Esophagus squamous epithelium (tissue), 4 donors: ENCODE measurements around the gene ALKBH3.

Experiments used
- CTCF ChIP-seq, 6 experiments: fragments of 450-650 bp in 4 of 6; fragments of 200-600 bp in 2 of 6; sonication (generic) in 2 of 6; IDR thresholded peaks; one replicate each; pipeline ENCODE4 v1.5.1; 2016 to 2019; ENCODE audit warnings: antibody characterized with exemption in 6 of 6, mild to moderate bottlenecking in 4 of 6, moderate library complexity in 4 of 6
- POLR2A ChIP-seq, 4 donors: fragments of 450-650 bp; IDR thresholded peaks; one replicate each; pipeline ENCODE4 v1.6.1; 2017; ENCODE audit warnings: antibody characterized with exemption in 4 of 4, mild to moderate bottlenecking in 4 of 4, moderate library complexity in 3 of 4

- no peak for TF ChIP-seq CTCF (IDR thresholded peaks at IDR 0.05)
- no peak for TF ChIP-seq POLR2A (IDR thresholded peaks at IDR 0.05)
Measured at GRCh38 chr11:43903969-43904368, 23.3 kb downstream of the ALKBH3 start.
